HUES6 (cell line): Measurements from ENCODE around the gene NOC3L.
A peak's percentile ranks its signal among the peaks of the same experiment; 100 is the strongest.
"Not testable (repeated sequence)": the region's sequence is repeated elsewhere in the genome, so short reads cannot be mapped to it uniquely, and the experiment has no call there.

Experiments used
- H3K27ac ChIP-seq: 2 replicates; pipeline ENCODE4 v1.7.0; 2013; ENCODE audit warnings: low read depth, mild to moderate bottlenecking, low read length, inconsistent platforms
- H3K27me3 ChIP-seq: 2 replicates; pipeline ENCODE4 v1.6.1; 2013; ENCODE audit warnings: low read length; ENCODE audit not compliant: control insufficient read depth, insufficient read depth
- H3K36me3 ChIP-seq: 2 replicates; pipeline ENCODE4 v1.6.1; 2013; ENCODE audit warnings: low read length; ENCODE audit not compliant: control insufficient read depth, insufficient read depth
- H3K4me1 ChIP-seq: 2 replicates; pipeline ENCODE4 v1.6.1; 2013; ENCODE audit warnings: low read length; ENCODE audit not compliant: control insufficient read depth, insufficient read depth
- H3K4me3 ChIP-seq: 2 replicates; pipeline ENCODE4 v1.5.1; 2013; ENCODE audit warnings: low read depth, low read length
- H3K9ac ChIP-seq: one replicate; pipeline ENCODE4 v1.6.1; 2013; ENCODE audit warnings: mild to moderate bottlenecking, low read length
- H3K9me3 ChIP-seq: 2 replicates; pipeline ENCODE4 v1.6.1; 2013; ENCODE audit warnings: low read depth, low read length; ENCODE audit not compliant: control insufficient read depth, insufficient read depth

Gene NOC3L

GRCh38 chr10:94397549-94398370, 35.0 kb upstream of the NOC3L start:
- no peak overlapping the region for H3K4me3 ChIP-seq
- peaks cover 3% of the 10 kb centered on the region; the same call in 1 of the 2 replicates for H3K27me3 ChIP-seq
- H3K4me1 ChIP-seq, result no peaks in the 10 kb centered on the region
- no peaks in the 10 kb centered on the region for H3K36me3 ChIP-seq
- H3K9me3 ChIP-seq, result no peaks in the 10 kb centered on the region
- H3K27ac ChIP-seq, result no peak overlapping the region
- H3K9ac ChIP-seq, result no peak overlapping the region

DNA sequence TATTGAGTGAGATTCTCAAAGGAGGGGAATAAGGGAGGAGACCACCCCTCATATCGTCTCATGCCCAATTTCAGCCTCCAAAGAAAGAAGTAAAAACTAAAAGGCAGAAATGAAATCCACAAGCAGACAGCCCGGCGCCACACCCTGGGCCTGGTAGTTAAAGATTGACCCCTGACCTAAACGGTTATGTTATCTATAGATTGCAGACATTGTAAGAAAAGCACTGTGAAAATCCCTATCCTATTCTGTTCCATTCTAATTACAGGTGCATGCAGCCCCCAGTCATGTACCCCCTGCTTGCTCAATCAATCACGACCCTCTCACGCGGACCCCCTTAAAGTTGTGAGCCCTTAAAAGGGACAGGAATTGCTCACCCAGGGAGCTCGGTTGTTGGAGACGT, 29.4 kb upstream of the NOC3L start:
- not testable (repeated sequence) for H3K27ac ChIP-seq, H3K4me1 ChIP-seq, H3K36me3 ChIP-seq, H3K4me3 ChIP-seq, H3K9me3 ChIP-seq, H3K27me3 ChIP-seq, H3K9ac ChIP-seq

GRCh38 chr10:94385733-94386132, 23.0 kb upstream of the NOC3L start:
- H3K36me3 ChIP-seq, H3K4me3 ChIP-seq, H3K27ac ChIP-seq, H3K9me3 ChIP-seq, H3K9ac ChIP-seq, H3K4me1 ChIP-seq, H3K27me3 ChIP-seq: not testable (repeated sequence)

- Histone ChIP-seq H3K27me3 (no peaks in the 10 kb centered on the region), H3K9me3 (no peaks in the 10 kb centered on the region), H3K4me3 (no peak overlapping the region), H3K36me3 (no peaks in the 10 kb centered on the region), H3K4me1 (no peaks in the 10 kb centered on the region), H3K27ac (no peak overlapping the region), H3K9ac (no peak overlapping the region)
Observed at GRCh38 chr10:94383530-94383929, 20.8 kb upstream of the NOC3L start.

DNA sequence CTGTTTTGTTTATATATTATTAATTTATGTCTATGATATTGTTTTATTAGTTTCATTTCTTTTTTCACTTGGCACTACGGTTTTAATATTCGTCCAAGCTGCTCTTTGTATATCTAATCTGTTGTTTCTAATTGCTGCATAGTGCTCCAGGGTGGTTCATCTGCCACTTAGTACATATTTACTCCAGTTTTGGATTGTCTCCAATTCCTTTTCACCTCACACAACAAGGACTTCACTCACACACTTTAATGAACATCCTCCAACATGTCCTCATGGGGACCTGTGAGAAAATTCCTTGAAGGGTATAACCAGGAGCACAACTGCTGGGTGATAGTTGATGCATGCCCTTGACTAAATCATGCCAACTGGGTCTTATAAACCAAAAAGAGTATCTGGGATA, 14.1 kb upstream of the NOC3L start:
- Histone ChIP-seq H3K36me3 (no peaks in the 10 kb centered on the region), H3K27ac (no peak overlapping the region), H3K27me3 (no peaks in the 10 kb centered on the region), H3K4me1 (no peaks in the 10 kb centered on the region), H3K4me3 (no peak overlapping the region), H3K9me3 (no peaks in the 10 kb centered on the region), H3K9ac (no peak overlapping the region)

- no peaks in the 10 kb centered on the region for H3K9me3 ChIP-seq
- H3K4me3 ChIP-seq, result no peak overlapping the region
Observed at GRCh38 chr10:94375374-94375773, 12.6 kb upstream of the NOC3L start.

DNA sequence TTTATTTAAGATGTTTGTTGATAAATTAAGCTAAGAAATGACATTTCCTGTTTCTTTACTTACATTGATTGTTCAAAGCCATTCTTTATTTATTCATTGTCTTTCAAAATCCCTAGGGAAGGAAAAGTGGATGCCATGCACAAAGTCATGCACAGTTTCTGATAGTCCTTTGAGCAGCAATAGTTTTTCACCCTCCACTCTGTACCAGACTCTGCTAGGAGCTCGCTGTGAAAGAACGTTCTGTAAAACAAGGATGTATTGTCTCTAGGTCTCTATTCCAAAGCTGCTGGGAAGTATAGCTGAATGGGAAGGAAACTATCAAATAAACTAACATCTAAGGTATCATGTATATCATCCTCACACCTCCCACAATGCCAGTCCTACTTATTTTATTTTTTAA, 7.8 kb upstream of the NOC3L start:
- H3K27me3 ChIP-seq, result 0 out of 2 replicates have a peak, but pooled peaks cover 4% of the 10 kb centered on the region
- no peaks in the 10 kb centered on the region for H3K9me3 ChIP-seq
- H3K4me1 ChIP-seq, result no peaks in the 10 kb centered on the region
- no peak overlapping the region for H3K27ac ChIP-seq
- no peaks in the 10 kb centered on the region for H3K36me3 ChIP-seq
- H3K9ac ChIP-seq, result no peak overlapping the region
- H3K4me3 ChIP-seq, result no peak overlapping the region

More at GRCh38 chr10:94375374-94375773, 12.6 kb upstream of the NOC3L start:
- Histone ChIP-seq H3K9ac (no peak overlapping the region), H3K36me3 (no peaks in the 10 kb centered on the region), H3K27me3 (no peaks in the 10 kb centered on the region), H3K4me1 (no peaks in the 10 kb centered on the region), H3K27ac (no peak overlapping the region)

DNA sequence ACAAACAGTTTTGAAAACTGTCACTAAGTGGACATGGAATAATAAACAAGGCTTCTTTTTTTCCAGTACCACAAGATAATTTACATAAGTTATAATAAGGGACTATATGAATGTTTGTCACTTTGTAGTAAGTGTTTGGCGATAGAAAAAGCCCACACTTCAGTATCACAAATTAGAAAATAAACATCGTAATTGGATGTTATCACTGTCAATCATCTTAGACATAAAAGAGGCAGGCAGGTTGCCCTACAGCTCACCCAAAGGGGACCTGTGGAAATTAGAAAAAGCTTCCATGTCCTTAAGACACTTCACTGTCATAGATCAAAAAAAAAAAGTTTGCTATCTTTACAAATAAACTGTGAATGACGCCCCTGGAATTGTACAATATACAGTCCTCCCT, 3.6 kb upstream of the NOC3L start:
- no peak overlapping the region for H3K27ac ChIP-seq
- peaks cover 2% of the 10 kb centered on the region for H3K36me3 ChIP-seq
- H3K9ac ChIP-seq, result no peak overlapping the region
- H3K27me3 ChIP-seq, result peaks cover 16% of the 10 kb centered on the region
- H3K4me1 ChIP-seq, result peaks cover 5% of the 10 kb centered on the region; the same call in 1 of the 2 replicates
- H3K9me3 ChIP-seq, result no peaks in the 10 kb centered on the region
- H3K4me3 ChIP-seq, result no peak overlapping the region

GRCh38 chr10:94364482-94364881, 1.7 kb upstream of the NOC3L start:
- no peak overlapping the region for H3K9ac ChIP-seq
- no peaks in the 10 kb centered on the region for H3K9me3 ChIP-seq
- no peak overlapping the region for H3K4me3 ChIP-seq
- H3K4me1 ChIP-seq, result peaks cover 6% of the 10 kb centered on the region; the same call in 1 of the 2 replicates
- H3K36me3 ChIP-seq, result peaks cover 14% of the 10 kb centered on the region
- no peak overlapping the region for H3K27ac ChIP-seq
- H3K27me3 ChIP-seq, result peaks cover 16% of the 10 kb centered on the region

DNA sequence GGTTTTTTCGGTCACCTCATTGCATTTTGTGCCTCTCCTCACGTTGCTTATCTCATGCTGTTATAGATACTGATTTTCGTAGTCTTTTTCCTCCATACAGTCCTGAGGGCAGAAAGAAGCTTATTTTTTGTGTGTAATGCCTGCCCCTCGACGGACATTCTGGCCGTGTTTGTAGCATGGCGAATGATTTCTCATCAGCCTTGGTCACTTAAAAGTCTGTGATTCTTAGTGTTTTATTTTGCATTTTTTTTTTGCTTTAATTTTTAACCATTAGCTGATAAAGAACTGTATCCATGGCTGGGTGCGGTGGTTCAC, 469 bp upstream of the NOC3L start:
- H3K9ac ChIP-seq, result peak overlapping the region; percentile 29
- peaks cover 6% of the 10 kb centered on the region; the same call in 1 of the 2 replicates for H3K4me1 ChIP-seq
- peaks cover 16% of the 10 kb centered on the region for H3K27me3 ChIP-seq
- H3K9me3 ChIP-seq, result no peaks in the 10 kb centered on the region
- no peak overlapping the region for H3K27ac ChIP-seq
- H3K36me3 ChIP-seq, result peaks cover 27% of the 10 kb centered on the region
- H3K4me3 ChIP-seq, result peak overlapping the region; percentile 75

DNA sequence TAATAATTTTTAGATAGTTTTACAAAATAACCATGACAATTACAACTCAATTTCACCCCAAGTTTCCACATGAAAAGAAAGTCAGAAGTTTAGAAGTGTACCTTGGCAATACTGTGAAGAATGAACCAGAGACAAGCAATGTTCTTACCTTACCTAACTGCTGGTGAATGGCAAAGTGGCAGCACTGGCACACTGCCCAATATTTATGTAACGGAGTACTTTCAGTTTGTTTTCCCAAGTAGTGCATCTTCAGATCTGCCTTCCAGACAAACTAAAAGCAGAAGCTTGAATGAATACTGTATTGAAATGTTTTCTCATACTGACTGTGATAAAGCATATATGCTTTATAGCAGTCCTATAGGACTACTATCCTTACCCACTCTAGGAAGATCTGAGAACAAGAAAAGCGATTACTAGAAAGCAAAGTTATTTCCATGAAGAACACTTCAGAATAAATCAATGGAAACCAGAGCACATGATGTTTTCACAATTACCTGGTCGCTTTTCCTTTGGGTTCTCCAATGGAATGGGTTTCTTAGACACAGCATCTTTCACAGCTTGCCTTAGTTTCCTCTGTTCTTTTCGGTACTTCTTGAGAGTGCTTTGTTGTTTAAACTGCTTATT, 1.5 kb downstream of the NOC3L start:
- H3K9me3 ChIP-seq, result no peaks in the 10 kb centered on the region
- no peak overlapping the region for H3K9ac ChIP-seq
- H3K27ac ChIP-seq, result no peak overlapping the region
- H3K4me1 ChIP-seq, result peaks cover 6% of the 10 kb centered on the region; the same call in 1 of the 2 replicates
- peak overlapping the region; percentile 75 for H3K4me3 ChIP-seq
- H3K36me3 ChIP-seq, result peaks cover 46% of the 10 kb centered on the region
- peaks cover 16% of the 10 kb centered on the region for H3K27me3 ChIP-seq
